GM21576 (cell line): Measurements from ENCODE around the gene FAAH2.
"Not testable (repeated sequence)": the region's sequence is repeated elsewhere in the genome, so short reads cannot be mapped to it uniquely, and the experiment has no call there.

Experiments
- ATAC-seq: cut with Tn5 transposase; IDR thresholded peaks from one replicate; pipeline ENCODE4 v1.9.1; 2021; ENCODE audit warnings: mild to moderate bottlenecking, moderate library complexity; ENCODE audit not compliant: unreplicated experiment

Gene FAAH2

GRCh38 chrX:57286507-57287251 is at the start of gene FAAH2:
FAAH2 (plus strand) TSS chrX:57286706; CDS start chrX:57286826, 120 bp downstream.
- peak; percentile 91 for ATAC-seq

GRCh38 chrX:57241967-57242366 is 44.5 kb upstream of the FAAH2 start:
- ATAC-seq: no peak

- no peak for ATAC-seq
Observed at GRCh38 chrX:57251965-57252364, 34.5 kb upstream of the FAAH2 start.

- no peak for ATAC-seq
Observed at GRCh38 chrX:57265126-57265525, 21.4 kb upstream of the FAAH2 start.

GRCh38 chrX:57266275-57266674 is 20.2 kb upstream of the FAAH2 start:
- ATAC-seq: no peak

- ATAC-seq: no peak
Observed at GRCh38 chrX:57266871-57267270, 19.6 kb upstream of the FAAH2 start.

GRCh38 chrX:57267308-57267707 is 19.2 kb upstream of the FAAH2 start:
- no peak for ATAC-seq

GRCh38 chrX:57270980-57271379 is 15.5 kb upstream of the FAAH2 start:
- no peak for ATAC-seq

GRCh38 chrX:57282568-57282967 is 3.9 kb upstream of the FAAH2 start:
- ATAC-seq: no peak

- ATAC-seq: no peak
Observed at GRCh38 chrX:57285001-57285400, 1.5 kb upstream of the FAAH2 start.

- ATAC-seq: no peak
Observed at GRCh38 chrX:57289089-57289488, 2.6 kb downstream of the FAAH2 start.

GRCh38 chrX:57294961-57295360 is 8.5 kb downstream of the FAAH2 start:
- ATAC-seq: no peak

GRCh38 chrX:57295679-57296078 is 9.2 kb downstream of the FAAH2 start:
- not testable (repeated sequence) for ATAC-seq

- ATAC-seq: no peak
Observed at GRCh38 chrX:57313583-57314215, 27.2 kb downstream of the FAAH2 start.

- ATAC-seq: no peak
Observed at GRCh38 chrX:57329008-57329407, 42.5 kb downstream of the FAAH2 start.

- ATAC-seq: not testable (repeated sequence)
Observed at GRCh38 chrX:57335790-57336189, 49.3 kb downstream of the FAAH2 start.

GRCh38 chrX:57353472-57354132 is 67.1 kb downstream of the FAAH2 start:
- no peak for ATAC-seq

GRCh38 chrX:57364145-57364544 is 77.6 kb downstream of the FAAH2 start:
- no peak for ATAC-seq

GRCh38 chrX:57366430-57366829 is 79.9 kb downstream of the FAAH2 start:
- no peak for ATAC-seq

- ATAC-seq: no peak
Observed at GRCh38 chrX:57367649-57368048, 81.1 kb downstream of the FAAH2 start.

- no peak for ATAC-seq
Observed at GRCh38 chrX:57368158-57368557, 81.7 kb downstream of the FAAH2 start.

GRCh38 chrX:57379296-57379695 is 92.8 kb downstream of the FAAH2 start:
- ATAC-seq: no peak
